ENCODE results near the gene XK. TPM values are rescaled to one million over a fixed set of nuclear protein-coding genes. Genes with fewer than 3 reads are reported as not detected.

Gene XK
- total RNA-seq, 6 experiments from 2014 or later: not detected

GRCh38 chrX:37653397-37654085 lies 32.0 kb upstream of the XK start:
- no peak overlapping the region for H3K27ac Mint-ChIP-seq

GRCh38 chrX:37658343-37659030 lies 27.1 kb upstream of the XK start:
- H3K9me3 Mint-ChIP-seq: no peaks in the 10 kb centered on the region
- no peak overlapping the region for H3K4me3 Mint-ChIP-seq
- DNase-seq: no peak
- H3K36me3 Mint-ChIP-seq (ENCODE audit: low read depth): no peaks in the 10 kb centered on the region
- no peaks in the 10 kb centered on the region for H3K27me3 Mint-ChIP-seq (ENCODE audit: insufficient read depth)
- H3K4me1 Mint-ChIP-seq (ENCODE audit: low read depth): no peaks in the 10 kb centered on the region
- no peak for TF ChIP-seq CTCF (IDR thresholded peaks at IDR 0.05)
- H3K27ac Mint-ChIP-seq: no peak overlapping the region

More at GRCh38 chrX:37653397-37654085, 32.0 kb upstream of the XK start:
- no peak for TF ChIP-seq CTCF (IDR thresholded peaks at IDR 0.05)
- Mint-ChIP-seq H3K27me3 (ENCODE audit: insufficient read depth) (no peaks in the 10 kb centered on the region), H3K9me3 (no peaks in the 10 kb centered on the region), H3K4me3 (no peak overlapping the region), H3K36me3 (ENCODE audit: low read depth) (no peaks in the 10 kb centered on the region), H3K4me1 (ENCODE audit: low read depth) (no peaks in the 10 kb centered on the region)
- DNase-seq: no peak

GRCh38 chrX:37659047-37659446 lies 26.5 kb upstream of the XK start:
- no peaks in the 10 kb centered on the region for H3K27me3 Mint-ChIP-seq (ENCODE audit: insufficient read depth)
- DNase-seq: no peak
- H3K9me3 Mint-ChIP-seq: no peaks in the 10 kb centered on the region
- no peak for TF ChIP-seq CTCF (IDR thresholded peaks at IDR 0.05)
- H3K4me1 Mint-ChIP-seq (ENCODE audit: low read depth): no peaks in the 10 kb centered on the region
- no peak overlapping the region for H3K27ac Mint-ChIP-seq
- no peaks in the 10 kb centered on the region for H3K36me3 Mint-ChIP-seq (ENCODE audit: low read depth)
- H3K4me3 Mint-ChIP-seq: no peak overlapping the region

- Mint-ChIP-seq H3K9me3 (no peaks in the 10 kb centered on the region), H3K4me3 (no peak overlapping the region), H3K27ac (no peak overlapping the region), H3K4me1 (ENCODE audit: low read depth) (no peaks in the 10 kb centered on the region), H3K36me3 (ENCODE audit: low read depth) (no peaks in the 10 kb centered on the region), H3K27me3 (ENCODE audit: insufficient read depth) (no peaks in the 10 kb centered on the region)
- no peak for DNase-seq
- no peak for TF ChIP-seq CTCF (IDR thresholded peaks at IDR 0.05)
These were observed 23.4 kb upstream of the XK start for GRCh38 chrX:37662181-37662580.

GRCh38 chrX:37666516-37666915 lies 19.1 kb upstream of the XK start:
- Mint-ChIP-seq H3K27ac (no peak overlapping the region), H3K36me3 (ENCODE audit: low read depth) (no peaks in the 10 kb centered on the region), H3K4me1 (ENCODE audit: low read depth) (no peaks in the 10 kb centered on the region), H3K27me3 (ENCODE audit: insufficient read depth) (no peaks in the 10 kb centered on the region), H3K4me3 (no peak overlapping the region), H3K9me3 (no peaks in the 10 kb centered on the region)
- no peak for TF ChIP-seq CTCF (IDR thresholded peaks at IDR 0.05)
- DNase-seq: no peak

Data from HFFc6 (cell line).